Smooth muscle cell (in vitro differentiated cells): ENCODE data around the gene TP53I3. TPM values are rescaled to one million over a fixed set of nuclear protein-coding genes. Genes with fewer than 3 reads are reported as not detected.
"Not testable (repeated sequence)": the region's sequence is repeated elsewhere in the genome, so short reads cannot be mapped to it uniquely, and the experiment has no call there.

Experiments
- DNase-seq: peaks from one replicate; lab custom pipeline; 2025; ENCODE audit not compliant: unreplicated experiment; lab: John Stamatoyannopoulos, UW
- H2AFZ ChIP-seq: fragments of 200-600 bp; sonication (generic); 2 replicates; pipeline ENCODE4 v1.6.0; 2016; ENCODE audit warnings: antibody characterized with exemption, low read depth, mild to moderate bottlenecking
- H3F3A ChIP-seq: fragments of 200-600 bp; sonication (generic); 2 replicates; pipeline ENCODE4 v1.6.0; 2017; ENCODE audit warnings: antibody characterized with exemption, low read depth
- H3K27ac ChIP-seq: fragments of 200-600 bp; sonication (generic); 2 replicates; pipeline ENCODE4 v1.5.1; 2016; ENCODE audit warnings: low read depth, mild to moderate bottlenecking
- H3K27me3 ChIP-seq: fragments of 200-600 bp; sonication (generic); 2 replicates; pipeline ENCODE4 v1.6.1; 2016; ENCODE audit warnings: low read depth, mild to moderate bottlenecking
- H3K36me3 ChIP-seq: fragments of 200-600 bp; sonication (generic); 2 replicates; pipeline ENCODE4 v1.5.1; 2016; ENCODE audit warnings: low read depth
- H3K4me1 ChIP-seq: fragments of 200-600 bp; sonication (generic); 2 replicates; pipeline ENCODE4 v1.5.1; 2016; ENCODE audit warnings: low read depth
- H3K4me2 ChIP-seq: fragments of 200-600 bp; sonication (generic); 2 replicates; pipeline ENCODE4 v1.6.0; 2016; ENCODE audit warnings: mild to moderate bottlenecking
- H3K4me3 ChIP-seq: fragments of 200-600 bp; sonication (generic); 2 replicates; pipeline ENCODE4 v1.5.1; 2016; ENCODE audit warnings: mild to moderate bottlenecking
- H3K79me2 ChIP-seq: fragments of 200-600 bp; sonication (generic); 2 replicates; pipeline ENCODE4 v1.6.0; 2016; ENCODE audit warnings: low read depth, mild to moderate bottlenecking
- H3K9ac ChIP-seq: fragments of 200-600 bp; sonication (generic); 2 replicates; pipeline ENCODE4 v1.6.0; 2016; ENCODE audit warnings: low read depth
- H3K9me3 ChIP-seq: fragments of 200-600 bp; sonication (generic); replicated peaks from 2 replicates; pipeline ENCODE4 v1.5.1; 2016; ENCODE audit warnings: low read depth
- H4K20me1 ChIP-seq: fragments of 200-600 bp; sonication (generic); 2 replicates; pipeline ENCODE4 v1.6.0; 2016; ENCODE audit warnings: low read depth
- WGBS: methylation state at CpG from one replicate; pipeline ENCODE4 v1.1.7; 2016; ENCODE audit warnings: low lambda C conversion rate; 5-methylcytosine and 5-hydroxymethylcytosine counted together
- polyA plus RNA-seq: library from polyadenylated mRNA; unstranded; fragments of >200 nt; fragmentation: Nextera tagmentation; extraction: Ambion mirVana; gene quantifications from 2 replicates; pipeline ENCODE4 v1.2.1, GENCODE V29; 2016
- total RNA-seq: library from RNA; depleted of rRNA; stranded (reverse); fragments of >200 nt; gene quantifications from 2 replicates; pipeline ENCODE4 v1.2.3, GENCODE V29; 2014
- TF ChIP-seq, protein P1 (sequence below): fragments of 200-600 bp; sonication (generic); IDR thresholded peaks from 2 replicates; pipeline ENCODE4 v1.5.1; 2017; ENCODE audit warnings: borderline replicate concordance, mild to moderate bottlenecking, antibody characterized with exemption; ENCODE audit not compliant: insufficient read depth, poor library complexity, severe bottlenecking

TP53I3 gene
- total and polyA plus RNA-seq, 2 experiments from 2014 or later, result 24.9 to 56.3 TPM

DNA sequence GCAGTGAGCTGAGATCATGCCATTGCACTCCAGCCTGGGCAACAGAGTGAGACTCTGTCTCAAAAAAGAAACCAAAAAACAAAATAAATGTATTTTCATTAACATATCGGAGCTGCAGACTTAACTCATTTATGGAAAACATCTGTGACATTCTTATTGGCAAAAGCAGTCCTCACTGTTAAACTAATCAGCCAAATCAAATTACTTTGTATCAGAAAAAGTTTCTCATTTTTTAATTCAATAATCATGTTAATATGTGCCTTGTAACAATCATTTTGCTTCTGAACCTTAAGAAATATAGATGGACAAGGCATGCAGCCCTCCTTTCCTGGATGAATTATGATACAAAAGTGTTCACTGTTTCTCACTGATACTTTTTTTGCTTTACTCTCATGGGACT is 18.0 kb upstream of the TP53I3 start:
- Histone ChIP-seq H3K9ac (no peak overlapping the region), H3K4me2 (no peak overlapping the region), H2AFZ (no peak overlapping the region), H3K4me3 (no peak overlapping the region), H3K9me3 (no peaks in the 10 kb centered on the region), H4K20me1 (no peaks in the 10 kb centered on the region), H3K4me1 (no peaks in the 10 kb centered on the region), H3K27ac (no peak overlapping the region), H3K79me2 (no peaks in the 10 kb centered on the region), H3K36me3 (no peaks in the 10 kb centered on the region), H3K27me3 (no peaks in the 10 kb centered on the region), H3F3A (no peaks in the 10 kb centered on the region)
- TF ChIP-seq, protein P1, sequence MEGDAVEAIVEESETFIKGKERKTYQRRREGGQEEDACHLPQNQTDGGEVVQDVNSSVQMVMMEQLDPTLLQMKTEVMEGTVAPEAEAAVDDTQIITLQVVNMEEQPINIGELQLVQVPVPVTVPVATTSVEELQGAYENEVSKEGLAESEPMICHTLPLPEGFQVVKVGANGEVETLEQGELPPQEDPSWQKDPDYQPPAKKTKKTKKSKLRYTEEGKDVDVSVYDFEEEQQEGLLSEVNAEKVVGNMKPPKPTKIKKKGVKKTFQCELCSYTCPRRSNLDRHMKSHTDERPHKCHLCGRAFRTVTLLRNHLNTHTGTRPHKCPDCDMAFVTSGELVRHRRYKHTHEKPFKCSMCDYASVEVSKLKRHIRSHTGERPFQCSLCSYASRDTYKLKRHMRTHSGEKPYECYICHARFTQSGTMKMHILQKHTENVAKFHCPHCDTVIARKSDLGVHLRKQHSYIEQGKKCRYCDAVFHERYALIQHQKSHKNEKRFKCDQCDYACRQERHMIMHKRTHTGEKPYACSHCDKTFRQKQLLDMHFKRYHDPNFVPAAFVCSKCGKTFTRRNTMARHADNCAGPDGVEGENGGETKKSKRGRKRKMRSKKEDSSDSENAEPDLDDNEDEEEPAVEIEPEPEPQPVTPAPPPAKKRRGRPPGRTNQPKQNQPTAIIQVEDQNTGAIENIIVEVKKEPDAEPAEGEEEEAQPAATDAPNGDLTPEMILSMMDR, result no peak
- WGBS, result 100% methylated on average over 1 of the region's 1 CpG
- DNase-seq, result no peak

- no peak overlapping the region for H3K4me2 ChIP-seq
- no peaks in the 10 kb centered on the region for H3K4me1 ChIP-seq
- no peak overlapping the region for H3K9ac ChIP-seq
- H3K4me3 ChIP-seq, result no peak overlapping the region
- H3K79me2 ChIP-seq, result no peaks in the 10 kb centered on the region
- 85% methylated on average over 2 of the region's 2 CpGs for WGBS
- H3F3A ChIP-seq, result no peaks in the 10 kb centered on the region
- TF ChIP-seq, protein P1, result no peak
- H2AFZ ChIP-seq, result no peak overlapping the region
- H3K27me3 ChIP-seq, result no peaks in the 10 kb centered on the region
- DNase-seq, result no peak
- H3K27ac ChIP-seq, result no peak overlapping the region
- no peaks in the 10 kb centered on the region for H4K20me1 ChIP-seq
- no peaks in the 10 kb centered on the region for H3K36me3 ChIP-seq
- no peaks in the 10 kb centered on the region for H3K9me3 ChIP-seq
Measured at GRCh38 chr2:24101992-24102391, 17.4 kb upstream of the TP53I3 start.

- H3K4me3 ChIP-seq, H3K27ac ChIP-seq, H3F3A ChIP-seq, H3K4me1 ChIP-seq, H4K20me1 ChIP-seq, H3K9me3 ChIP-seq, H3K9ac ChIP-seq, H2AFZ ChIP-seq, DNase-seq, H3K27me3 ChIP-seq, H3K36me3 ChIP-seq, H3K79me2 ChIP-seq, H3K4me2 ChIP-seq: not testable (repeated sequence)
- 91% methylated on average over 2 of the region's 2 CpGs for WGBS
Measured at GRCh38 chr2:24100732-24101131, 16.1 kb upstream of the TP53I3 start.

DNA sequence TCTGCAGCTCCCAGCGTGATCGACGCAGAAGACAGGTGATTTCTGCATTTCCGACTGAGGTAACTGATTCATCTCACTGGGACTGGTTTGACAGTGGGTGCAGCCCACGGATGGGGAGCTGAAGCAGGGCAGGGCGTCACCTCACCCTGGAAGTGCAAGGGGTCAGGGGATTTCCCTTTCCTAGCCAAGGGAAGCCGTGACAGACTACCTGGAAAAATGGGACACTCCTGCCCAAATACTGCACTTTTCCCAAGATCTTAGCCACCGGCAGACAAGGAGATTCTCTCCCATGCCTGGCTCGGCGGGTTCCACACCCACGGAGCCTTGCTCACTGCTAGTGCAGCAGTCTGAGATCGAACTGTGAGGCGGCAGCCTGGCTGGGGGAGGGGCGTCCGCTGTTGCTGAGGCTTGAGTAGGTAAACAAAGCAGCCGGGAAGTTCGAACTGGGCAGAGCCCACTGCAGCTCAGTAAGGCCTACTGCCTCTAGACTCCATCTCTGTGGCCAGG is 10.6 kb upstream of the TP53I3 start:
- H3K27ac ChIP-seq, H3K4me1 ChIP-seq, H3F3A ChIP-seq, H4K20me1 ChIP-seq, DNase-seq, H3K9ac ChIP-seq, H3K4me2 ChIP-seq, H3K4me3 ChIP-seq, H3K36me3 ChIP-seq, H3K79me2 ChIP-seq, H3K9me3 ChIP-seq, H3K27me3 ChIP-seq, H2AFZ ChIP-seq: not testable (repeated sequence)
- 70% methylated on average over 17 of the region's 17 CpGs for WGBS

- DNase-seq, H3K27me3 ChIP-seq, H3K36me3 ChIP-seq, H3K79me2 ChIP-seq, H3F3A ChIP-seq, H3K4me3 ChIP-seq, H3K9ac ChIP-seq, H3K4me2 ChIP-seq, H4K20me1 ChIP-seq, H2AFZ ChIP-seq, H3K9me3 ChIP-seq, H3K4me1 ChIP-seq, H3K27ac ChIP-seq: not testable (repeated sequence)
- 100% methylated on average over 5 of the region's 5 CpGs for WGBS
Measured at GRCh38 chr2:24093270-24093669, 8.6 kb upstream of the TP53I3 start.
